HG03457 (cell line): Measurements from ENCODE around the gene IREB2.

Experiments used
- ATAC-seq: cut with Tn5 transposase; IDR thresholded peaks from one replicate; pipeline ENCODE4 v1.9.1; 2021; ENCODE audit warnings: moderate number of reproducible peaks; ENCODE audit not compliant: unreplicated experiment

The IREB2 gene

DNA sequence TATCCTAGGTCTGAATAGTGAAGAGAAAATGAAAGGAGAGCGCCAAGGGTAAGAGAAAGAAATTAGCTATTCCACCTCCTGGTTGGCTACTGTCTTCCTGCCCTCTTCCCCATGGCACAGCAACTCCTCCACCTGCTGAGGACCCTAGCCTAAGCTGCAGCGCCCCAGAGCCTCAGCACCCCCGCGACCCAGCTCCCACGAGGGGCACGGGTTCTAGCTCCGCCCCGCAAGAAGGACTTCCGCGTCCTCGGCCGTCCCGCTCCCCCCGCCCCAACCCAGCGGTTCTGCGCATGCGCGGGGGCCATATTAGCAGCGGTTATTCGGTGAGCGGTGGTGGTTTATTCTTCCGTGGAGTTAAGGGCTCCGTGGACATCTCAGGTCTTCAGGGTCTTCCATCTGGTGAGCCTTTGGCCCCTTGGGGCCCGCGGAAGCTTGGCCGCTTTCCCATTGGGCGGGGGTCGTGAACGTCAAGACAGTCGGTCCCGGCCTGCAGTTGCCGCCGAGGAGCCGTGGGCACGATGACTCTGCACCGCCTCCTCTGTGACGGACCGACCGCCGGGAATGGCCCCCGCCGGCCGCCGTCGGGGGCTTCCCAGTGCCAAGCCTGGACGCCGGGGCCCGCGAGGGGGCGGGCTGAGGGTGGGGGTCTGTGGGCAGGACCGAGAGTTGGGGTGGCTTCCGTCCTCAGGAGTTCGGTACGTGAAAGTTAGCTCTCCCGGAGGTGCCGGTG is 102.3 kb downstream of the IREB2 start, which contains the start of gene PSMA4:
TSS of gene PSMA4 (plus strand) at position 304 of the 730 bp plus-strand sequence. CDS start 1,484 bp downstream, outside the sequence.
- ATAC-seq: peak; percentile 48

DNA sequence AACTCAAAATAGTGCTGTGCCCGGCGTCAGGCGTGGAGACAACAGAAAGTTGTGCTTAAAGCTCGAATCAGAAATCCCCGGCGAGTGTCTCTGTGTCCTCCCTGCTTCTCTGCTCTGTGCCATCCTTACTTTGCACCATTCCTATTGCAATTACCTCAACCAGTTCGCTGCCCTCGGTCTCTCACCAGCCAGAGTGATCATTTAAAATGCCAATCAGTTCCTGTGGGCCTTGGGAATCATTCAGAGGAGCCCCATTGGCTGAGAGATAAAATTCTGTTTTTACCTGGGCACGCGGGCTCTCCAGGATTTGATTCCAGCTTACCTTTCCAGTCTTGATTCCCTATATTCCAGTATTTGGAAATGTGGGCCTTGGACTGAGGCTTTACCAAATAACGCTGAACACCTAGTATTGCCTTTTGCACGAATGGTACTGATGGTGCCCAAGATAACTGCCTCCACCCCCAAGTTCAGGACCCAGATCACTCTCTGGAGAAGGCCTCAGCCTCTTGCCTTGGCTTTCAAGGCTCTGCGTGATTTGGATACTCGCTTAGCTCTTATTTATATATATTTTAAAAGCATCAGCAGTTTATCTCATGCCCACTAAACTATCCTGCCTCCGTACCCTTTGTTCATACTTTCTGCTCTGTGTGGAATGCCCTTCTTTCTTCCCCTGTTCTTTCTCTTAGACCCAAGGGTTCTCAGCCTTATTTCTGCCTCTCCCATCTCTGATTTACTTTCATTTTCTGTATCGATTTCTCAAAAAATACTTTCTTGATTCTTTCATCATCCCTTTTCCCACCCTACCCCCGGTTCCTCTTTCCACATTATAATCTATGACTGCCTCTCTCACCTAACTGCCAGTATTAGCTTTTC is 103.1 kb downstream of the IREB2 start:
- ATAC-seq: no peak

DNA sequence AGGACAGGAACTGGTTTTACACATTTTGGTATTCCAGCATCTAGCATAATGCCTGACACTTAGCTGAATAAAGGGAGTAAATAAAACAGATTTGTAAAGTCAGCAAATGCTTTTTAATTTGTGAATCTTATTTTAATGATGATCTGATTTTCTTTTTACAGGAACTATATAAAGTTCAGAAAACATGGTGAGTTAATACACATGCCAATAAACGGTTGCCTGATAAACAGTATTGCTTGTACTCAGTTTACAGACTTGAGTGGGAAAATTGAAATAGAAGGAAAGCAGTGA is 103.7 kb downstream of the IREB2 start:
- no peak for ATAC-seq

DNA sequence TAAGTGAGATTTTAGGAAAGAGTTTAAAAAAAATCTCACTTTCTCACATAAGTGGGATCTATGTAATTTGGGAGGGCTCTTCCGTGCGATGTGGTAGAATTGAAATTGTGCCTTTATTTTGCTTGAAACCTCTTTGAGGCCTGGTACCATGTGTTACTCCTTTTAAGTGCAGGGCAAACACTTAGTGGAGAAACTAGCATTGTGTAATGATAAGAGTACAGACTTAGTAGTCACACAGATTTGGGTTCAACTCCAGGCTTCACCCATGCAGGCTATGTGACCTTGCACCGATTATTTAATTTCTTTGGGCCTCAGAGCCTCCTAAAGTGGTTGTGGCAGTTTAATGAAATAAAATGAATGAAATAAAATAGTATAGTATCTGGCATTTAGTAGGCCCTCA is 104.6 kb downstream of the IREB2 start:
- no peak for ATAC-seq

DNA sequence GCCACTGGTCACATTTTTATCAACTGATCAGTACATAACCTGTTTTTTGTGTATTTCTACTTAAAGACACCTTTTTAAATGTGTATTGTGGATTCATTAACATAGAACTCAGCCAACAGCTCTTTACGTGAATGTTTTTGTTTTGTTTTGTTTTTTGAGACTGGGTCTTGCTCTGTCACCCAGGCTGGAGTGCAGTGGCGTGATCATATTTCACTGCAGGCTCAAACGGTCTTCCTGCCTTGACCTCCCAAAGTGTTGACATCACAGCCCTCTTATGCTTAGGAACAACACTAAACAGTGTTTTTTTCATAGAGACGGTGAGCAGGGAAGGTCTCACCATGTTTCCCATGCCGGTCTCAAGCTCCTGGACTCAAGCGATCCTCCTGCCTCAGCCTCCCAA is 112.2 kb downstream of the IREB2 start:
- no peak for ATAC-seq

DNA sequence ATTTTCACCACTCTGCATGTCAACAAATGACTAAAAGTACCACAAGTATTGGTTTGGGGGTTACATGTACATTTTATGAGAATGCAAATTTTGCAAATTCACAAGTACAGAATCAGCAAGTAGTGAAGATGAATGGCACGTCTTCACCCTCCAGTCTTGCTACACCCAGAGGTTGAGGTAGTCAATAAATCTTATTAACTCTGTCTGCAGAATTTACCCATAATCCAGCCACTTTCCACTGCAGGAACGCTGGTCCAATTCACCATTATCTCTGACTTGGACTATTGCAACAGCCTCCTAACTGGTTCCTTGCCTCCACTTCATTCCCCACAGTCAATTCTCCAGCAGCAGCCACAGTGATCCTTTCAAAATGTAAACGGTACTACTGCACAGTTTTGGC is 112.8 kb downstream of the IREB2 start:
- ATAC-seq: no peak
